ENCODE measurements around the gene TNFRSF19. TPM values are rescaled to one million over a fixed set of nuclear protein-coding genes. Genes with fewer than 3 reads are reported as not detected.

TNFRSF19 gene
- total and polyA plus RNA-seq, 2 of the 13 experiments (the other 11 are each of a cell fraction or from before 2014, with no cell fraction given): 75.3 to 77.7 TPM

GRCh38 chr13:23578411-23579071 lies 8.3 kb downstream of the TNFRSF19 start (continued):
- no peak for TF ChIP-seq RARG (CRISPR knock-in tag; IDR thresholded peaks at IDR 0.05; ENCODE audit: low read depth)
- TF ChIP-seq THYN1 (CRISPR knock-in tag; IDR thresholded peaks at IDR 0.05; ENCODE audit: borderline replicate concordance, low read depth): no peak
- no peak for TF ChIP-seq TRAFD1 (CRISPR knock-in tag; IDR thresholded peaks at IDR 0.05; ENCODE audit: borderline replicate concordance)
- TF ChIP-seq NR2F6 (IDR thresholded peaks at IDR 0.05): 0 out of 2 replicates have a peak, but pooled peaks have one; percentile 22
- peak; percentile 68 for TF ChIP-seq NR2F6 (CRISPR knock-in tag; IDR thresholded peaks at IDR 0.05)
- no peak for TF ChIP-seq SATB2 (CRISPR knock-in tag; IDR thresholded peaks at IDR 0.05)
- peak; percentile 29; the same call in 1 of the 2 replicates for TF ChIP-seq ZNF704 (CRISPR knock-in tag; IDR thresholded peaks at IDR 0.05; ENCODE audit: borderline replicate concordance)
- peak; percentile 53; the same call in 1 of the 2 replicates for TF ChIP-seq ZMYM3 (CRISPR knock-in tag; IDR thresholded peaks at IDR 0.05)
- TF ChIP-seq ZNF354B (CRISPR knock-in tag; IDR thresholded peaks at IDR 0.05): no peak
- peak; percentile 19; the same call in 1 of the 2 replicates for TF ChIP-seq RARA (CRISPR knock-in tag; IDR thresholded peaks at IDR 0.05)
- TF ChIP-seq NR2F2 (IDR thresholded peaks at IDR 0.05; ENCODE audit: borderline replicate concordance, low read depth): no peak
- TF ChIP-seq ZNF335 (CRISPR knock-in tag; IDR thresholded peaks at IDR 0.05): peak; percentile 65; the same call in 1 of the 2 replicates
- peak; percentile 51; the same call in 1 of the 2 replicates for TF ChIP-seq TFDP1 (CRISPR knock-in tag; IDR thresholded peaks at IDR 0.05; ENCODE audit: borderline replicate concordance)
- no peak for TF ChIP-seq RFX3 (CRISPR knock-in tag; IDR thresholded peaks at IDR 0.05)
- TF ChIP-seq THAP9 (CRISPR knock-in tag; IDR thresholded peaks at IDR 0.05; ENCODE audit: borderline replicate concordance): peak; percentile 25; the same call in 1 of the 2 replicates
- TF ChIP-seq ESRRA (CRISPR knock-in tag; IDR thresholded peaks at IDR 0.05; ENCODE audit: low read depth): no peak
- TF ChIP-seq TEAD3 (CRISPR knock-in tag; optimal IDR thresholded peaks at IDR 0.05; ENCODE audit: borderline replicate concordance): peak; percentile 37
- TF ChIP-seq ZNF878 (CRISPR knock-in tag; IDR thresholded peaks at IDR 0.05): no peak
- TF ChIP-seq SMARCC2 (IDR thresholded peaks at IDR 0.05): no peak
- no peak for TF ChIP-seq HNF4G (IDR thresholded peaks at IDR 0.05; ENCODE audit: borderline replicate concordance, low read depth, low read length)
- no peak for TF ChIP-seq HNF4G (CRISPR knock-in tag; IDR thresholded peaks at IDR 0.05; ENCODE audit: borderline replicate concordance, low read depth)
- no peak for TF ChIP-seq SOX13 (IDR thresholded peaks at IDR 0.05)
- peak in 1 of 2 experiments; percentile 57; a peak in 2 of 4 replicates for TF ChIP-seq SOX13 (CRISPR knock-in tag; conservative IDR thresholded peaks at IDR 0.05 in 1 of 2, IDR thresholded peaks at IDR 0.05 in 1 of 2)
